C4-2B (cell line): ENCODE measurements around the gene ZNRF4.

Experiments
- ZFX ChIP-seq: fragments of 450-650 bp; IDR thresholded peaks from 2 replicates; pipeline ENCODE4 v1.6.1; 2017
- TF ChIP-seq, protein P1 (sequence below): fragments of 450-650 bp; conservative IDR thresholded peaks from 2 replicates; pipeline ENCODE4 v1.5.1; 2017; ENCODE audit warnings: mild to moderate bottlenecking

DNA sequence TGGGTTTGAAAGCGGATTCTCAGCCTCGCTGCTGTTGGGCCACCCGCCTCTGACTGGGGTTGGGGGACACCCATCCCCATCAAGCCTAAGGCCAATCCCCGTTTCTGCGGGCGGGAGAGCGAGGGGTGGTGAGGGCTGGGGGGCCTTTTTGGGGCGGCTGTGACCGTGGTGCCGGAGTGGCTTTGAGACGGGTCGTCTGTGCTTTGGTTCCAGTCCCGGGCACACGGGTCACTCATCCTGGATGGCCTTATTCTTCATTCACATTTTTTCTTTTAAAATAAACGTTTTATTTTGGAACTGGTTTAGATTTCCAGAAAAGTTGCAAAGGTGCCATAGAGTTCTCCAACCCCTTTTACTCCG is 1.6 kb downstream of the ZNRF4 start:
- TF ChIP-seq, protein P1, sequence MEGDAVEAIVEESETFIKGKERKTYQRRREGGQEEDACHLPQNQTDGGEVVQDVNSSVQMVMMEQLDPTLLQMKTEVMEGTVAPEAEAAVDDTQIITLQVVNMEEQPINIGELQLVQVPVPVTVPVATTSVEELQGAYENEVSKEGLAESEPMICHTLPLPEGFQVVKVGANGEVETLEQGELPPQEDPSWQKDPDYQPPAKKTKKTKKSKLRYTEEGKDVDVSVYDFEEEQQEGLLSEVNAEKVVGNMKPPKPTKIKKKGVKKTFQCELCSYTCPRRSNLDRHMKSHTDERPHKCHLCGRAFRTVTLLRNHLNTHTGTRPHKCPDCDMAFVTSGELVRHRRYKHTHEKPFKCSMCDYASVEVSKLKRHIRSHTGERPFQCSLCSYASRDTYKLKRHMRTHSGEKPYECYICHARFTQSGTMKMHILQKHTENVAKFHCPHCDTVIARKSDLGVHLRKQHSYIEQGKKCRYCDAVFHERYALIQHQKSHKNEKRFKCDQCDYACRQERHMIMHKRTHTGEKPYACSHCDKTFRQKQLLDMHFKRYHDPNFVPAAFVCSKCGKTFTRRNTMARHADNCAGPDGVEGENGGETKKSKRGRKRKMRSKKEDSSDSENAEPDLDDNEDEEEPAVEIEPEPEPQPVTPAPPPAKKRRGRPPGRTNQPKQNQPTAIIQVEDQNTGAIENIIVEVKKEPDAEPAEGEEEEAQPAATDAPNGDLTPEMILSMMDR: no peak
- TF ChIP-seq ZFX: no peak
